CD14-positive monocyte (primary cell): ENCODE data around the gene DHX32. TPM values are rescaled to one million over a fixed set of nuclear protein-coding genes. Genes with fewer than 3 reads are reported as not detected.
"Not testable (repeated sequence)": the region's sequence is repeated elsewhere in the genome, so short reads cannot be mapped to it uniquely, and the experiment has no call there.

Experiments
- DNase-seq, 3 donors: peaks; one replicate each; pipeline ENCODE4 v3.0.0-alpha.2; 2011 to 2022
- H2AFZ ChIP-seq: 2 replicates; pipeline ENCODE4 v1.6.0; 2012; ENCODE audit warnings: mild to moderate bottlenecking, low read depth, low read length, inconsistent platforms; ENCODE audit not compliant: insufficient read depth, poor library complexity, severe bottlenecking
- H3K27ac ChIP-seq, 2 donors: 1 replicate in 1 of 2; 2 replicates in 1 of 2; pipeline ENCODE4 v1.5.1; 2012 to 2013; ENCODE audit warnings: low read length in 2 of 2, control low read depth in 1 of 2, inconsistent platforms in 1 of 2, low read depth in 1 of 2, mild to moderate bottlenecking in 1 of 2
- H3K27me3 ChIP-seq, 2 donors: one replicate each; pipeline versions ENCODE4 v1.6.0 to v1.6.1; 2011 to 2013; ENCODE audit warnings: low read length in 2 of 2; ENCODE audit not compliant: control insufficient read depth in 2 of 2, insufficient read depth in 2 of 2
- H3K36me3 ChIP-seq, 2 donors: replicated peaks in 1 of 2; 1 replicate in 1 of 2; 2 replicates in 1 of 2; pipeline versions ENCODE4 v1.5.1 to v1.6.1; 2012 to 2013; ENCODE audit warnings: low read length in 2 of 2, control low read depth in 1 of 2, inconsistent platforms in 1 of 2, mild to moderate bottlenecking in 1 of 2; ENCODE audit not compliant: insufficient read depth in 2 of 2, control insufficient read depth in 1 of 2
- H3K4me1 ChIP-seq, 2 donors: 1 replicate in 1 of 2; 2 replicates in 1 of 2; pipeline versions ENCODE4 v1.5.1 to v1.6.1; 2012 to 2013; ENCODE audit warnings: low read length in 2 of 2, control low read depth in 1 of 2, inconsistent platforms in 1 of 2, mild to moderate bottlenecking in 1 of 2, moderate library complexity in 1 of 2; ENCODE audit not compliant: insufficient read depth in 2 of 2, control insufficient read depth in 1 of 2
- H3K4me2 ChIP-seq: replicated peaks from 2 replicates; pipeline ENCODE3; 2012; ENCODE audit warnings: low read length, moderate library complexity, mild to moderate bottlenecking; ENCODE audit not compliant: poor library complexity, severe bottlenecking; ENCODE audit errors: extremely low read depth
- H3K4me3 ChIP-seq, 3 experiments: fragments of 200-600 bp in 1 of 3; sonication (generic) in 1 of 3; replicated peaks in 1 of 3; 1 replicate in 2 of 3; 2 replicates in 1 of 3; pipeline ENCODE4 v1.5.1; 2011 to 2013; ENCODE audit warnings: low read length in 3 of 3, mild to moderate bottlenecking in 3 of 3, control low read depth in 2 of 3, low read depth in 2 of 3, inconsistent platforms in 1 of 3, moderate library complexity in 1 of 3
- H3K79me2 ChIP-seq: 2 replicates; pipeline ENCODE4 v1.6.0; 2012; ENCODE audit warnings: mild to moderate bottlenecking, control low read depth, inconsistent platforms, low read length, moderate library complexity; ENCODE audit not compliant: insufficient read depth
- H3K9ac ChIP-seq: 2 replicates; pipeline ENCODE4 v1.6.0; 2017; ENCODE audit warnings: low read length, mild to moderate bottlenecking; ENCODE audit not compliant: insufficient read depth, poor library complexity, severe bottlenecking
- H3K9me3 ChIP-seq, 2 donors: replicated peaks in 1 of 2; 1 replicate in 1 of 2; 2 replicates in 1 of 2; pipeline versions ENCODE4 v1.5.1 to v1.6.1; 2012 to 2013; ENCODE audit warnings: low read length in 2 of 2, control low read depth in 1 of 2; ENCODE audit not compliant: control insufficient read depth in 1 of 2, insufficient read depth in 1 of 2
- H4K20me1 ChIP-seq: 2 replicates; pipeline ENCODE4 v1.6.0; 2012; ENCODE audit warnings: mild to moderate bottlenecking, low read length, control low read depth, moderate library complexity; ENCODE audit not compliant: insufficient read depth
- H3K27ac Mint-ChIP-seq, 7 donors: one replicate each; pipeline ENCODE4 v1.8.0; 2020; ENCODE audit warnings: mild to moderate bottlenecking in 7 of 7, mixed read lengths in 7 of 7, moderate library complexity in 6 of 7, inconsistent platforms in 2 of 7
- H3K27me3 Mint-ChIP-seq, 3 donors: one replicate each; pipeline ENCODE4 v1.8.0; 2021 to 2022; ENCODE audit warnings: low read depth in 3 of 3, mild to moderate bottlenecking in 3 of 3, mixed read lengths in 3 of 3, moderate library complexity in 3 of 3, inconsistent platforms in 1 of 3
- H3K36me3 Mint-ChIP-seq, 2 donors: one replicate each; pipeline ENCODE4 v1.8.0; 2020; ENCODE audit warnings: mixed read lengths in 2 of 2, inconsistent platforms in 1 of 2, mild to moderate bottlenecking in 1 of 2
- H3K4me1 Mint-ChIP-seq: one replicate; pipeline ENCODE4 v1.8.0; 2020; ENCODE audit warnings: mild to moderate bottlenecking, mixed read lengths
- H3K4me3 Mint-ChIP-seq, 2 donors: one replicate each; pipeline ENCODE4 v1.8.0; 2020; ENCODE audit warnings: mild to moderate bottlenecking in 2 of 2, mixed read lengths in 2 of 2, moderate library complexity in 1 of 2
- H3K9me3 Mint-ChIP-seq, 7 donors: one replicate each; pipeline ENCODE4 v1.8.0; 2020 to 2022; ENCODE audit warnings: mixed read lengths in 7 of 7, mild to moderate bottlenecking in 6 of 7, moderate library complexity in 6 of 7, inconsistent platforms in 2 of 7
- WGBS: methylation state at CpG from one replicate; pipeline ENCODE4 v1.1.5; 2013; ENCODE audit warnings: missing lambda C conversion rate; ENCODE audit not compliant: insufficient coverage; 5-methylcytosine and 5-hydroxymethylcytosine counted together
- intact Hi-C, 2 donors: fragments of 100-400 bp; cut with micrococcal nuclease; formaldehyde crosslinking; loops; one replicate each; pipeline versions ENCODE4 v1.15.0 to v1.15.1; 2023
- polyA plus RNA-seq, 3 donors: library from polyadenylated mRNA; depleted of rRNA in 1 of 3; unstranded in 2 of 3; stranded (reverse) in 1 of 3; fragments of 300-500 nt in 2 of 3; fragments of >200 nt in 1 of 3; fragmentation: Illumina TruSeq in 2 of 3; gene quantifications; 1 replicate in 2 of 3; 2 replicates in 1 of 3; pipeline ENCODE4 v1.2.3, GENCODE V29; 2012 to 2021

DHX32 gene
- polyA plus RNA-seq, 3 donors = 6.0 to 20.5 (median 16.4) TPM

- H3K36me3 ChIP-seq, H3K36me3 Mint-ChIP-seq, H4K20me1 ChIP-seq, H3K4me3 ChIP-seq, H3K27me3 Mint-ChIP-seq, DNase-seq, H3K4me3 Mint-ChIP-seq, H3K27ac Mint-ChIP-seq, H3K9ac ChIP-seq, H2AFZ ChIP-seq, intact Hi-C loops, H3K9me3 ChIP-seq, H3K4me1 Mint-ChIP-seq, H3K9me3 Mint-ChIP-seq, H3K27me3 ChIP-seq, H3K27ac ChIP-seq, H3K4me2 ChIP-seq, H3K4me1 ChIP-seq, H3K79me2 ChIP-seq: not testable (repeated sequence)
- WGBS = no CpG with 5 or more reads among the region's 3 CpGs
Observed at GRCh38 chr10:125900963-125901362, 19.9 kb upstream of the DHX32 start.

- not testable (repeated sequence) for DNase-seq, H4K20me1 ChIP-seq, H3K27ac Mint-ChIP-seq, H3K79me2 ChIP-seq, H3K36me3 ChIP-seq, H3K36me3 Mint-ChIP-seq, H3K9me3 Mint-ChIP-seq, H3K27me3 ChIP-seq, H3K27ac ChIP-seq, H3K27me3 Mint-ChIP-seq, H3K9me3 ChIP-seq, H3K9ac ChIP-seq
- Histone ChIP-seq H3K4me2 (peak overlapping the region; percentile 80), H2AFZ (peak overlapping the region; percentile 87), H3K4me1 (peaks cover 4 to 14% of the 10 kb centered on the region in 2 donors), H3K4me3 (peak overlapping the region in 1 of 3 experiments; percentile 79)
- Mint-ChIP-seq H3K4me3 (peak overlapping the region; percentile 89 to 95), H3K4me1 (peaks cover 19% of the 10 kb centered on the region)
- WGBS = 29% methylated on average over 1 of the region's 4 CpGs
- intact Hi-C loops = loop anchor here (5.0 to 10.0 kb wide), 2 partner anchors 75 to 147 kb away; partner anchors contain the start of genes BCCIP (in 1 of the 2) and UROS (in 1 of the 2)
Observed at GRCh38 chr10:125897317-125897716, 16.2 kb upstream of the DHX32 start.

GRCh38 chr10:125896088-125896934 is 15.2 kb upstream of the DHX32 start, which contains the start of gene FANK1:
FANK1 (plus strand) TSS chr10:125896564; CDS start chr10:125896643, 79 bp downstream.
- not testable (repeated sequence) for H3K27ac ChIP-seq, H3K27me3 Mint-ChIP-seq, H4K20me1 ChIP-seq, H3K36me3 ChIP-seq, H3K9me3 Mint-ChIP-seq, H3K36me3 Mint-ChIP-seq, H3K9me3 ChIP-seq, H3K79me2 ChIP-seq, H3K27me3 ChIP-seq
- 17% methylated on average over 97 of the region's 106 CpGs for WGBS
- Mint-ChIP-seq H3K4me1 (peaks cover 19% of the 10 kb centered on the region), H3K27ac (peak within 1 kb of the TSS; percentile 19 to 73 (median 55)), H3K4me3 (peak within 1 kb of the TSS; percentile 89 to 95)
- Histone ChIP-seq H2AFZ (peak within 1 kb of the TSS; percentile 87), H3K4me3 (peak within 1 kb of the TSS; percentile 49 to 79 (median 50)), H3K4me2 (peak within 1 kb of the TSS; percentile 80), H3K4me1 (peaks cover 4 to 14% of the 10 kb centered on the region in 2 donors), H3K9ac (peak within 1 kb of the TSS; percentile 65)
- intact Hi-C loops = loop anchor here (5.0 to 10.0 kb wide), 2 partner anchors 74 to 148 kb away; partner anchors contain the start of genes BCCIP (in 1 of the 2) and UROS (in 1 of the 2)
- DNase-seq = peak; percentile 68 to 82 (median 73)

GRCh38 chr10:125895130-125896087 is 14.3 kb upstream of the DHX32 start:
- intact Hi-C loops = loop anchor here (5.0 to 10.0 kb wide), 2 partner anchors 73 to 149 kb away; partner anchors contain the start of genes BCCIP (in 1 of the 2) and UROS (in 1 of the 2)
- Mint-ChIP-seq H3K4me3 (peak overlapping the region; percentile 89 to 95), H3K27ac (peak overlapping the region in 6 of 7 donors; percentile 19 to 73 (median 62)), H3K4me1 (peaks cover 19% of the 10 kb centered on the region)
- H3K9me3 ChIP-seq, H3K79me2 ChIP-seq, H3K9me3 Mint-ChIP-seq, H3K36me3 ChIP-seq, H3K27ac ChIP-seq, H3K27me3 ChIP-seq, H3K36me3 Mint-ChIP-seq, H4K20me1 ChIP-seq, H3K27me3 Mint-ChIP-seq: not testable (repeated sequence)
- WGBS = 25% methylated on average over 48 of the region's 50 CpGs
- peaks cover 4 to 14% of the 10 kb centered on the region in 2 donors for H3K4me1 ChIP-seq
- peak overlapping the region; percentile 87 for H2AFZ ChIP-seq
- DNase-seq = peak in 2 of 3 donors; percentile 15 to 21
- H3K4me2 ChIP-seq = peak overlapping the region; percentile 80
- H3K4me3 ChIP-seq = peak overlapping the region; percentile 42 to 79 (median 50)
- H3K9ac ChIP-seq = peak overlapping the region; percentile 65
